Head of caudate nucleus (tissue), 42 donors: ENCODE results near the gene KAZN.

Experiments used
- DNase-seq, 42 donors: peaks; one replicate each; pipeline versions ENCODE4 v3.0.0 to v3.0.0-alpha.2; 2020 to 2021; ENCODE audit warnings: mixed read lengths in 7 of 42
- intact Hi-C: fragments of 100-400 bp; cut with DNase I; formaldehyde crosslinking; loops from one replicate; pipeline ENCODE4 v1.15.0; 2022

KAZN gene

DNA sequence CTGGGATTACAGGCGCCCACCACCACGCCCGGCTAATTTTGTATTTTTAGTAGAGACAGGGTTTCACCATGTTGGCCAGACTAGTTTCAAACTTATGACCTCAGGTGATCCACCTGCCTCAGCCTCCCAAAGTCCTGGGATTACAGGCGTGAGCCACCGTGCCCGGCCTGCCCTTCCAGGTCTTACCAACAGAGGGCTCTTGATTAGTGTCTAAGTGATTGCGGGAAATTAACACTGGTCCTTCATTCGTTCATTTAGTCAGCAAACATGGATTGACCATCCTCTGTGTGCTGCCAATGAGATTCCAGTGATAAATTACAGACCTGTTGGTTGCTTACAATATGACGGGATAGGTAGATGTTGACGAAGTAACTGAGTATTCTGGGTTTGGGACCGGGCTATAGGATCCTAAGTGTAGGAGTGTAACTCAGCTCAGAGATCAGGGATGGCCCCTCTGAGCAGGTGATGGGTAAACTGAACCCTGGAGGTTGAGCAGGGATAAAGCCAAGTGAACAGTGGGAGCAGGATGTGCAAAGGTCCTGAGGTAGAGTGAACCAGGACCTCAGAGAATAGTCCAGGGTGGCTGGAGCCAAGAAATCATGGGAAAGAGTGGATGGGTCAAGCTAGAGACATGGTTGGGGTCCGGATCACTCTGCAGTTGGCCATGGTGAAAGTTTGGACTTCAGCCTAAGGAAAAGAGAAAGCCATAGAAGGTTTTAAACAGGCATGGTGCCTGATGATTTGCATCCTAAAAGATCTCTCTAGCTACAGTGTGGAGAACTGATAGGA is 171.2 kb downstream of the KAZN start:
- no peak for DNase-seq
- intact Hi-C loops = no loop called here

DNA sequence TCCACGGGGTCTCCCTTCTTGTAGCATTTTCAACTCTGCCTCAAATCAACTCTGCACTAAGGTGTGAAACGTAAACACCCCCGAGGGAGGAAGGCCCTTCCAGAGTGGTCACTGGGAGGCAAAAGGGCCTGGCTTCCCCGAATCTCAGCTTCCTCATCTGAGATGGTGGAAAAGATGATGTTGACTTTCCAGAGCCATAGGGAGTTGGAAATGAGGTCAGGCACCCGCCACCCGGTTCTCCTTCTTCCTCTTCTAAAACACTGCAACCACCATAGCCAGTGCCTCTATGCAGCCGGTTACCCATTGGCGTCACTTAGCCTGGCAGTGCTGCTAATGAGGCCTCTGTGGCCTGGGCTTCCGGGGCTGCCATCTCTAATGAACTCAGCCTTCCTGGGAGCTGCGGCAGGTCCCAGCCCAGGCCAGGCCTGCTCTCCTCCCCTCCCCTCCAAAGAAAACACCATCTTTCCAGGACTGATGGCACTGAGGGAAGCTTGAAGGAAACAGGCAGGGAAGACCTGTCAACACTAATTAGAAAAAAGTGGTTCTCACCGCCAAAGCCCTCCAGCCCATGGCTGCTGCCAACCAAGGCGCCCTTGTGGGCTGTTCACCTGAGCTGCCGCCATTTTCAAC is 175.0 kb downstream of the KAZN start:
- no peak for DNase-seq
- intact Hi-C loops = no loop called here

DNA sequence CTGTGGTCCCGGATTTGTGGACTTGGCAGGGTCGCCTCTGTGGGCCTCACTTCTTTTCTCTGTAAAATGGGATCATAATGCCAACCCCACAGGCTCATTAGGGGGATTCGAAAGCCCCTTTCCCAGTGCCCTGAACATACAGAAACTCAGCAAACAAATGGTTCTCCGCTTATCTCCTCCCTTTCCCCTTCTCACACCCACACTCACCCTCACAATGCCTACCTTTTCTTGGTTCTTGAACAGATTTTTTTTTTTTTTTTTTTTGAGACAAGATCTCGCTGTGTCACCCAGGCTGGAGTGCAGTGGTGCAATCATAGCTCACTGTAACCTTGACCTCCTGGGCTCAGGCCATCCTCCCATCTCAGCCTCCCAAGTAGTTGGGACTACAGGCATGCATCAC is 175.7 kb downstream of the KAZN start:
- DNase-seq = no peak
- intact Hi-C loops = no loop called here

DNA sequence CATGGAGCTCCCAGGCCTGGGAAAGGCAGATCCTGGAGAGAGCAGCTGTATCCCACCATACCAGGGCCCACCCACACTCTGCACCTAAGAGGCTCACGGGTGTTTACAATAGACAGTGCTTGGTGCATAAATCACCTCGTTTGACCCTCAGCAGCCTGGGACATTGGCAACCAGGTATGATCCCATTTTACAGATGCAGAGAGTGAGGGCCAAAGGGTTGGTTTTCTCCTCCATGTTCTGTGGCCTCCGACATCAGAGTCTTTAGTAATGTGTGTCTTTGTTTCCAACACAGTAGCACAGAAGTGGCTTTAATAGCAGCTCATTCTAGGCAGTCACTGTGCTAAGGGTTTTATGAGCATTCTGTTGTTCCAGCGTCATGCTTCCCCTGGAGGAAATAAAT is 176.5 kb downstream of the KAZN start:
- intact Hi-C loops = no loop called here
- DNase-seq = no peak

DNA sequence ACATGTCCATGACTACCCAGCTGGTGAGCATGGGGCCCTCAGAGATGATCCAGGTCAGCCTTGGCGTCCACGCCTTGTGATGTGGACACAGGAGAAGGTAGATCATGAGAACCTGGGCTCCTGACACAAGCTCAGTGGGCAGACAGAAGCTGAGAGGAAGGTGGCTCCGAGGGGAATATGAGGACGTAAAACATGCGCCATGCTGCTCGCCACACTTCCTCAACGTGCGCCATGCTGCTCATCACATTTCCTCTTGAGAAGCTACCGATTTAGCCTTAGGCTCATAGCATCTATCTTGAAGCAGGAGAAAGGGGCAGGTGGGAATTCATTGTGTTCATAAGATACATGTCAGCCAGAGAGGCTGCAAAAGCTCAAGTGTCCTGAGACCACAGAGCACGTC is 176.9 kb downstream of the KAZN start:
- no peak for DNase-seq

DNA sequence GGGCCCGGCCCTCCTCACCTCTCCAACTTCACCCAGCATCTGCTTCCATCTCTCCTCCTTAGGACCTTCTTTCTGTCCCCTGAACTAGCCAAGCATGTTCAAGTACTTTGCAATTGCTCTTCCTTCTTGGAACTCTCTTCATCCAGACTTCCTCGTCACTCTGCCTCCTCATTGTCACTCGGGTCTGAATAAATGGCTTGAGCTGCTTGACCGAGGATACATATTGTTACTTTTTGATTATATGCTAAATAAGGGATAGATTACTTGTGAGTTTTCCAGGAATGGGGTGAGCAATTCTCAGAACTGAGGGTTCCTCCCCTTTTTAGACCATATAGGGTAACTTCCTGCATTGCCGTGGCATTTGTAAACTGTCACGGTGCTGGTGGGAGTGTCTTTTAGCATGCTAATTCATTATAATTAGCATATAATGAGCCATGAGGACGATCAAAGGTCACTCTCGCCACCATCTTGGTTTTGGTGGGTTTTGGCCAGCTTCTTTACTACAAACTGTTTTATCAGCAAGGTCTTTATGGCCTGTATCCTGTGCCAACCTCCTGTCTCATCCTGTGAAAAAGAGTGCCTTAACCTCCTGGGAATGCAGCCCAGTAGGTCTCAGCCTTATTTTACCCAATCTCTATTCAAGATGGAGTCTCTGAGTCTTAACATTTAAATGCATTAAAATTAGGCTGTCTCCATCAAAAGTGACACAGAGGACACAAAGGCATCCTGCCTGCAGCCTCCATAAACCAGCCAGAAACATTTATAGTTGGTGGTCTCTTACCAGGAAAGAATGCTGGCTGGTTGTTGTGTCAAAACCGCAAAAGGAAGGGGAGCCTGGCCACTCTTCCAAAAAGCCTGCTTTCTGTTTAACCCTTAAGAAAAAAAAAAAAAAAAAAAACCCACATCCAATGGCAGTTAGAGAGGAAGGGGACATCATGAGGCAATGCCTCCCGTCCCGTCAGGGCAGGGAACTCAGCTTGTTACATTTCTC is 179.3 kb downstream of the KAZN start:
- intact Hi-C loops = no loop called here

More for the DNA sequence above, 176.9 kb downstream of the KAZN start:
- intact Hi-C loops = no loop called here

DNA sequence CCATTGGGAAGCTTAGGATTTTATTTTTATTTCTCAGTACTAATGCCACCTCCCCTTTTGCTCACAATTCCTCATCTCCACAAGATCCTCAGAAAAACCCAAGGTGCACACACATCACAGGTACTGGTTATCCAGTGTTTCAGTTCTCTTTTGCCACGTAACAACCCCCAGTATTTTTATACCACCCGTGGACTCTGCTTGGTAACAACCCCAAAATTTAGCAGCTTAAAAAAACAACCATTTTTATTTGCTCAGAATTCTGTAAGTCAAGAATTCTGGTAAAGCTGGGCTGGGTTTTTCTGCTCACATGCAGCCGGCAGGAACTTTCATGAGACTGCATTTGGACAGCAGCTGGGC is 180.0 kb downstream of the KAZN start:
- no peak for DNase-seq
- intact Hi-C loops = no loop called here

More for the DNA sequence above, 179.3 kb downstream of the KAZN start:
- no peak for DNase-seq

DNA sequence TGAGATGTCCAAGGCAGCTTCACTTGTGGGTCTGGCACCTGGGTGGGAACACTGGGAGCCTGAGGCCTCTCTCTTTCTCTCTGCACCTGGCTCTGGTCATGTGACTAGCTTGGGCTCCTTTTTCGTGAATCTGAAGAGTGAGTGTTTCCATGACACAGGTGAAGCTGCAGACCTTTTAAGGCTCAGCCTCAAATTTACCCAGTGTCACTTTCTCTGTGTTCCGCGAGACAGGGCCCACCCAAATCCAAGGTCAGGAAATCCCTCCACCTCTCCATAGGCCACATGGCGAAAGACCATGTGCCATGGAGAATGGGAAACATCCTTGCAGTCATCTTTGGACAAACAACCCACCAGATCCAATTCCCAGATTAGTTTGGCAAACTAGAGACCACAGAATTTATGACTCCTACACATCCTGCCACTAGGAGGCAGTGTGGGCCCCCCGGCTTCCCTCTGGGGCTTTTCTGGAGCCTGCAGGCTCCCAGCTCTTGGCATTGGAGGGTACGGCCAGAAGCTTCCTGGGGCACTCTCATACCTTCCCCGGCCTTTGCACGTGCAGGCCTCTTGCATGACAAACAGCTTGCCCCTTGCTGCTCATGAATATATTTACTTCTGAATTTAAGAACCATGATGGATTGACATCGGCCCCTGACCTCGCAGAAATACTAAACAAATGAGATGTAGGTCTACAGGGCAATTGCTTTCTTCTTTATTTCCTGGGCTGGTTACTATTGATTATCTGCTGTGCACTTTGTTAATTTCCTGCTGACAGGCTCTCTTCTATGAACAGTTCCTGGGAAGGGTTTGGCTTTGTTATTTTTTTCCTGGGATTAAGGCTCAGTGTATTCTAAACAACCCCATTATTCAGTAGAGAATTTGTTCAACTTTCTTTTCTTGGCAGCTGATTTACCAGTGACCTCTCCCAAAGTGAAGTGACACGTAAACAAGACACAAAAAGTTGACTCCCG is 180.7 kb downstream of the KAZN start:
- DNase-seq = peak in 35 of 42 donors; percentile 15 to 85 (median 53)
- intact Hi-C loops = no loop called here

DNA sequence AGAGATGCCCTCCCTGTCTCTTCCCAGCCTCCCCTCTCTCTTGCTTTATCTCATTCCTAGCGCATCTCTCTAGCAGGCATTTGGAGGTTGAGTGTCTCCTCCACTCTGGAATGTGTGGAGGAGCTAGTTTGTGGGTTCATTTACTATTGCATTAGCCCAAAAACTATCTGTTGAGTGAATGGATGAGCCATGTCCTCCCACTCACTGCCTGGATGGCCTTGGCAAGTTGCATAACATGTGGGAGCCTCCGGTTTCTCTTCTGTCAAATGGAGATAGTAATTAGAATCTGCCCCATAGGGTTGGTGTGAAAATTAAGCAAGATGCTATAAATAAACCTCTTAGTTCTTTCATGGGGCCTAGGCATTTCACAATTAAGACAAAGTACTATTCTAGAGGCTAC is 181.8 kb downstream of the KAZN start:
- intact Hi-C loops = no loop called here
- DNase-seq = peak in 7 of 42 donors; percentile 13 to 58 (median 32)

DNA sequence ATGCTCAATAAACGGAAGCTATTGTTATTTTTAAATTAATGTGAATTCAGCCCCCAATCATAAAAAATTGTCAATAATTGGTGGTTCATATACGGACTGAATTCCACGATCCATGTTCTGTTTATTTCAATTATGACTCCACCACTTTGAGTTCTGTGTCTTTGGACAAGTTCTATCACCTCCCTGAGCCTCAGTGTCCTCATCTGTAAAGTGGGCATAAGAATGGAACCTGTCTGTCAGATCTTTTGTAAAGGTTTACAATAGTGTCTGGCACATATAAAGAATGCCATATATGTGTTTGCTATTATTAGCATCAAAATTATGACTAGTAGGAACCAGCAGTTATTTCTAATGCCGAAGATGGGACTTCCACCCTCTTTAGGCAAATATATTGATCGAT is 183.3 kb downstream of the KAZN start:
- DNase-seq = no peak
- intact Hi-C loops = no loop called here

DNA sequence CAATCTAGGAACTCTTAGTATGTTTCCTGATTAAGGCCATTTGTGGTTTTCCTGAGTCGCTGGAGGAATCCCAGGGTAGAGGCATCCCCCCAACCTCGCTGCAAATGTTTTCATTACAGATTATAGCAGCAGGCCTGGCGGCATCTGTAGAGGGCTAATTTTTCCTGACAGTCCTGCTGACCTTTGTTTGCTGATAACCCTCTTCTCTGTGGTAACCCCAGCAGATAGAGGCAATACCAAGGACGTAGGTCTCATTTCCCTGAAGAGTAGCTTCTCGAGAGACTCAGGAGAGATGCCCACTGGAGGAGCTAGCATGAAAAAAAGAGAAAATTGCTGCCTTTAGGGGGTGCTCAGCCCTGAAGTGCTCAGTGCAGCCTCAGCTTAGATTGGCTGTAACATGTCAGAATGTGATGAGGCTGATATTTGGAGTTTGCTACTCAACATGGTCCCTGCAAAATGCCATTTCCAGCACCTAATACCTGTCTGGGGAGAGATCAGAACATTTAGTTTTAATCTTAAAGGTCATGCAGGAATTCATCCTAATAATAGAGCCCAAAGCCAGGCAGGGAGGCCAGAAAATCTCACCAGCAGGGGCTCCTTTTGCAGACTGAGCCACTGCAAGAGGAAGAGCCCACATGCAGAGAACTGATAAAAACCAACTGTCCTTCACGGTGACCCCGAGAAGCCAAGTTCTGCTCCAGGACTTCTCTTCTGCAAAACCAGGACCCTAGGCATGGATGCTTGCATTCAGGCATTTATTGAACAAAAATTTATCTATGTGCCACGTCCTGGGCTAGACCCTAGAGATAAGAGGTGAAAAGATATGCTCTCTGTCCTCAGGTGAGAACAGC is 184.5 kb downstream of the KAZN start:
- no peak for DNase-seq
- intact Hi-C loops = no loop called here

DNA sequence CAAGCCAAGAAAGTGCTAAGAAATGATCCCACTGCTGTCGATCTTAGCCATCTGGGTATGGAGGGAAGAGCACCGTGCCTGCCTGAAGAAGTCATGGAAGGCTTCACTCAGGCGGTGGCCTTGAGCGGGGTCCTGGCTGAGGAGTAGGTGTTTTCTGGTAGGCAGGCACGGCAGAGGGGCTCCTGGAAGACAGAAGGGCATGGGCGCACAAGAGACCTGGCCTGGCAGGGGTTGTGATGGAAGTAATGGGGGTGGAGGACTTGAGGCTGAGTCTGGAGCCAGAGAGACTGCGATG is 185.1 kb downstream of the KAZN start:
- DNase-seq = no peak
- intact Hi-C loops = no loop called here

DNA sequence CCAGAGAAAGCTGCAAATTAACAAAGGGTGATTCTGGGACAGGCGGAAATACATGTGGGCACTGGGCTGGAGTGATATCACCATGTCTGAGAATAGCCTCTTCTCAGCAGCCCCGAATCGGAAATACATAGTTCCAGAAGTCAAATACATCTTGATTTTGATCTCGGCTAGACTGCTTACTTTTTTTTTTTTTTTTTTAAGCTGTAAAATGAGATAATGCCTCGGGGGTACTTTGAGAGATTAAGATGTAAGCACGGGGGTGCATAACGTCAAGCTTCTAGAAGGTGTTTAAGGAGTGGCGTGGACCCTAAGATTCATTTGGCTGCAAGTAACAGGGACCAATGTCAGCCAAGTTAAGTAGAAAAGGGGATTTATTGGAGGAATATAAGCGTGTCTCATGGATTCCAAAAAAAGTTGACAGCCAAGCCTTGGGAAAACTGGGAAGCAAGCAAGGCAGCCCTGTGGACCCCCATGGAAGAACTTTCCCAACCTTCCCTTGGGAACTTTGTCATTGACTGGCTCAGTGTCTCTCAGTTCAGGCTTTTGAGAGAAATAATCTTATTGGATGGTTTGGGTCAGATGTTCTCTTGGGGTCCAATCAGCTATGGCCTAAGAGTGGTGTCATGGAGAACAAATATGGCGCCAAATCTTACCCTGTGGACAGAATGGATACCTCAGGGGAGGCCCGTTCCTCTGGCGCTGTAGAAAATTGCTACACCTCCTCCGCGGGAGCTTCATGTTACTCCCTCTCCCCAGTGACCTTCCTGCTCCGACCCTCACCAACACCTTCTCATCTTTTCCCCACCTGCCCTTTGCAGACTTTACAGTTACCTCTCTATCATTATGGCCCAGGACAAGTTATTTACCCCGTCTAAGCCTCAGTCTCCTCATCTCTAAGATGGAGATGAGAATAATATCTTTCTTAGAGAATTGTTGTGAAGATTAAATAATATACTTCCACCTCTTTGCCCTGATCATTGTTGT is 186.6 kb downstream of the KAZN start:
- no peak for DNase-seq
- intact Hi-C loops = loop anchor here (5.0 kb wide), 1 partner anchor 242 kb away; no protein-coding TSS in a partner anchor

DNA sequence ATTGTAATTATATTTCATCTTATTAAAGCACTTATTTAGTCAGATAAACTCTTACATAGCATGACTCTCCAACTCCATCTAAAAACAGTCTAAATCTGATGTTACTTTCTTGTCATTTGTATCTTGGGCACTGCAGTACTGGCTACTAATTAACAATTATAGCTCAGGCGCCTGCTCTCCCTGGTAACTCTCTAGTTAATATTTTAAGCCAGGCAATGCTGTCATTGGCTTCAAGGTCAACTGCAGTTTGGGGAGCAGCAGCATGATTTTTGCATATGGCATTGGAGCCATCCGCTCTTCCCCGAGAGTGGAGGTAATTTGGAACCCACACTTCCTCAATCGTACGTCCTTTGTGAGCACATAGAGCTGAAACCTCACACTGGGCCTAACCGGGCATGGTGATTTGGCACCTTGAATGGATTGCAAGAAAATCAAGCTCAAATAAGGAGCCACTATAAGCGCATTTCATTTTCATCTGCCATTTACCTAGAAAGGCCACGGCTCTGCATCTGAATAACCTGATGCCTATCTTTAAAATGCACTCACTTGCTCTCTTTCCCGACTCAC is 187.7 kb downstream of the KAZN start:
- intact Hi-C loops = loop anchor here (5.0 kb wide), 1 partner anchor 241 kb away; no protein-coding TSS in a partner anchor

DNA sequence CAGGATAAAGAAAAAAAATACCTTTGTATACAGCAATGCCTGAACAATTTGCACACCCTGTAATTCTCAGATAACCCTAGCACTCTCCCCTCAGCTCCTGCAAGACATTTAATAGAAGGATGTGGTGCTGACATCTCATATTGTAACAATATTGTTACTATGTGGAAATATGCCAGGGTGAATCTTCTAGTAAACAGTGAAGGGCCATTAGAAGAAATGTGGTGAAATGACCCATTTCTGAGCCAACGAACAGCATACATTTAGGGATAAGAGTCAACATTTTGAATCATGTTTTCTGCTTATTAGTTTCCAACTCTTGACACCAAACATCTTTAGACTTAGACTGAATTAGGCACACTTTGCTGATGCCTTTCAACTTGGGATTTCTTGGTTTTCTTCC is 188.2 kb downstream of the KAZN start:
- intact Hi-C loops = loop anchor here (5.0 kb wide), 1 partner anchor 241 kb away; no protein-coding TSS in a partner anchor
- DNase-seq = no peak

More for the DNA sequence above, 187.7 kb downstream of the KAZN start:
- no peak for DNase-seq

DNA sequence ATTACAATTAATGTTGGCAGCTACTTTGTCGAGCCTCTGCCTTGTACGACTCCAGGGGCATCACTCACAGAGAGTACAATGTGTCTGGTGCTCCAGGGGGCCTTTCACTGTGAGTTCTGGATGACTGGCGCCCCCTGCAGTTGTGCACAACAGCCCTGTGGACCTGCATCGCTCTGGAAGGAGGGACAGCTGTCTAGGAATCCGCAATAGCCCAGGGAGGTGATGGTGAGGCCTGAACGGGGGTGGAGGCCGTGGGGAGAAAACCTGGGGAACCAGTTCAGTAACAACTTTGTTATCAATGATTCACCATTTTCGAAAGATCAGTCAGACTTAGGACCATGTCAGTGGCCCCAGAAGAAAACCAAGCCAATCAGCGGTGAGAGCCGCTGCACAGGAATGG is 189.1 kb downstream of the KAZN start:
- intact Hi-C loops = loop anchor here (5.0 kb wide), 1 partner anchor 240 kb away; no protein-coding TSS in a partner anchor
- peak in 1 of 42 donors; percentile 33 for DNase-seq
